ENCODE data around the gene ERICH3.

ERICH3 gene

GRCh38 chr1:74591949-74592348, 81.6 kb downstream of the ERICH3 start:
- FAIRE-seq = no peak
- no peak for DNase-seq (ENCODE audit: insufficient read length, low spot score)

DNA sequence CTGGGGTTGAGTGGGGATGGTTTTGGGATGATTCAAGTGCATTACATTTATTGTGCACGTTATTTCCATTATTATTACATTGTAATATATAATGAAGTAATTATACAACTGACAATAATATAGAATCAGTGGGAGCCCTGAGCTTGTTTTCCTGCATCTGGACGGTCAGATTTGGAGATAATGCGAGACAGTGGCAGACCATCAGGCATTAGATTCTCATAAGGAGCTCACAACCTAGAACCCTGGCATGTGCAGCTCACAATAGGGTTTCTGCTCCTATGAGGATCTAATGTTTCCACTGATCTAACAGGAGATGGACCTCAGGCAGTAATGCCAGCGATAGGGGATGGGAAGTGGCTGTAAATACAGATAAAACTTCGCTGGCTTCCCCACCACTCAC, 83.3 kb downstream of the ERICH3 start:
- no peak for FAIRE-seq
- no peak for DNase-seq (ENCODE audit: insufficient read length, low spot score)

- DNase-seq (ENCODE audit: insufficient read length, low spot score) (no peak), FAIRE-seq (no peak)
Measured at GRCh38 chr1:74587888-74588287, 85.7 kb downstream of the ERICH3 start.

GRCh38 chr1:74586253-74586897, 87.2 kb downstream of the ERICH3 start:
- DNase-seq (ENCODE audit: insufficient read length, low spot score) (no peak), FAIRE-seq (no peak)

DNA sequence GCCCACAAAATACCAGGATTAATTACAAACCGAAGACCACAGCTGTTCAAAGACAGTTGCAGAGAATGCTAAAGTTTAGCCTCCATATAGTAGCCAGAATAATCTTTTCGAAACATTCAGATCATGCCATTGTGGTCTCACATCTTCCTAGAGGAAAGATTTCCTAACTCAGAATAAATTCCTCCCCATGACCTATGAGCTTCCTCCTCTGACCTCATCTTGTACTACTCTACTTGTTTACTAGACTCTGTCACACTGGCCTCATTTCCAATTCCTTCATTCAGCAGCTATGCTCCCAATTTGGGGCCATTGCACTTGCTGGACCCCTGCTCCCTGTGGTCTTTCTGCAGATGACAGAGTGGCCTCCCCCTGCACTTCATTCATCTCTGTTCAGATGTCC, 89.4 kb downstream of the ERICH3 start:
- FAIRE-seq (no peak), DNase-seq (ENCODE audit: insufficient read length, low spot score) (no peak)

DNA sequence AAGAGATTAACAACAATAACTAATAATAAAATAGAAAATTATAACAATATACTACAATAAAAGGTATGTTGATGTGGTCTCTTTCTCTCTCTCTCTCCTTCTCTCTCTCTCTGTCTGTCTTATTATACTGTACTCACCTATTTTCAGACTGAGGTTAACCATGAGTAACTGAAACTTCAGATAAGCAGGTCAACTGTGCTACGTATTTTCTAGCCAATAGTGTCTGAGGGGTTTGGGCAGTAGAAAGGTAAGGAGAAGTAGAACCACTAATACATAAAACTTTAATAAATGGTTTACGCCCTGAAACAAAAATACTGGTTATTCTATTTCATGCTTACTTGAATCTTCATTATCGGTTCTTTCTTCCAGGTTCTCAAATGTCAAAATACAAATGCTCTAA, 90.2 kb downstream of the ERICH3 start:
- FAIRE-seq (no peak), DNase-seq (ENCODE audit: insufficient read length, low spot score) (no peak)

GRCh38 chr1:74579425-74579824, 94.2 kb downstream of the ERICH3 start:
- no peak for FAIRE-seq
- DNase-seq (ENCODE audit: insufficient read length, low spot score) = no peak

- no peak for FAIRE-seq
Measured at GRCh38 chr1:74578101-74578500, 95.5 kb downstream of the ERICH3 start.

DNA sequence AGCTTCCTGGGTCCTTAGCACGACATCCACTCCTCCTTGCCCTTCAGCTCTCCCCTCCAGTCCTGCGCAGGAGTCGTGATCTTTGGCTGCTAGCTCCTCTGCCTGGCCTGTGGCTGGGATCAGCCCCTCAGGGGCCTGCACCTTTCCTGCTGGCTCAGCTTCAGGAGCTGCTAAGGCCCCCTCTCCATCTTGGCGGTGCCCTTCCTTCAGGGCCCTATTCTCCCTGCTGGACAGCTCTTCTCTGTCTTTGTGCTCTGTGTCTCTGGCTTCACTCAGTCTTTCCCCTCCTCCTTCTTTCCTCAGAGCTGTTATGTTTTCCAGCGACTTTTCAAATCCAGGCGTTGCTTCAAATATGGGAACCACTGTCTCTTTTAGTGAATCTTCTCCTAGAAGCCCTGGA, 101.7 kb downstream of the ERICH3 start:
- DNase-seq (ENCODE audit: insufficient read length, low spot score) = no peak
- FAIRE-seq = no peak

More at GRCh38 chr1:74578101-74578500, 95.5 kb downstream of the ERICH3 start:
- no peak for DNase-seq (ENCODE audit: insufficient read length, low spot score)

- DNase-seq (ENCODE audit: insufficient read length, low spot score) (no peak), FAIRE-seq (no peak)
Measured at GRCh38 chr1:74571493-74571800, 102.1 kb downstream of the ERICH3 start.

DNA sequence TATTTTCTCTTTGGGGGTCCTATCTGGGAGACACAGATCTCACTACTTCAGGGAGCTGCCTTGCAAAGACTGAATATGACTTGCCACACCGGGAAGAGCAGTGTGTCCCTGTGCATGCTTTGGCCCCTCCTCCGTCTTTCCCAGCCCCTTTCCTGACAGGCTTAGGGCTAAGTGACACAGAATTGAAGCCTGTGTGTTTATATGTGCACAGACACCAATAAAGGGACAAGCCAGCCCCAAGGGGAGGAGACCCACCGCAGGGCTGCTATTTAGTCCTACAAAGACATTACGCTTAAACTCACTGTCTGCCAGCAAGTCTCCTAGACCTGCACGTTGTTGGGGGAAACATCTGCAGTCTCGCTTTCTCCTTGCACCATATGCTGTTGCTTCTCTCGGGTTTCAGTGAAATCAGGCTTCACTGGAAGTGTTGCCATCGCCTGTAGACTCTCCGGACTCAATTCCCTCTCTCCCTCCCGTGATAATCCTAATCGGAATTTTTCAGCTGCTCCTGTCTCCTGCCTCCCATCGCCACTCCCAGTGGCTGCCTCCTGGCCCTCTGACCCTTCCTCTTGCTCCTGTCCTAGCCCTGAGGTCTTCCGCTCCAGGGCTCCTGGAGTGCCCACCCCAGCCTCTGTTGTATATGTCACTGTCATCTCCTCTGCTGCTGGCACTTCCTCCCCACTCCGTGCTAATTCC, 102.6 kb downstream of the ERICH3 start:
- no peak for DNase-seq (ENCODE audit: insufficient read length, low spot score)
- no peak for FAIRE-seq

- FAIRE-seq = no peak
- no peak for DNase-seq (ENCODE audit: insufficient read length, low spot score)
Measured at GRCh38 chr1:74549932-74550331, 123.7 kb downstream of the ERICH3 start.

- DNase-seq (ENCODE audit: insufficient read length, low spot score) (no peak), FAIRE-seq (no peak)
Measured at GRCh38 chr1:74548961-74549750, 124.4 kb downstream of the ERICH3 start.

DNA sequence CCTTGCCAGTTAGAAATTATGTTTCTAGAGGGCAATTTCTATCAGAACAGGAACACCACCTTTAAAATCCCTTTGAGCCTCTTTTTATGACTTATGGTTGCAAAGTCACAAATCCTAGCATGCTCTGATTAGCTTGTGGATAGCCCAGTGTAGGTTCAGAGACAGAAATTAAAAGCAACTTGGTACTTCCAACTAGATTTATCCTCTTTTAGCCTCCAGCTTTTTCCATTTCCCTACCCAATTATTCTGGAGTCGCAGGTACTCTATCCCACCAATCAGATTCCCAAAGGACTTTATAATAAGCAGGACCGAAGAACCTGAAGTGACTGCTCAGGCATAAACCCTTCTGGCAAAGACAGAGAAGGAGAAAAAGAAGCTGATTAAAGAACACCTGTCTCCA, 127.8 kb downstream of the ERICH3 start:
- DNase-seq (ENCODE audit: insufficient read length, low spot score) (no peak), FAIRE-seq (no peak)

DNA sequence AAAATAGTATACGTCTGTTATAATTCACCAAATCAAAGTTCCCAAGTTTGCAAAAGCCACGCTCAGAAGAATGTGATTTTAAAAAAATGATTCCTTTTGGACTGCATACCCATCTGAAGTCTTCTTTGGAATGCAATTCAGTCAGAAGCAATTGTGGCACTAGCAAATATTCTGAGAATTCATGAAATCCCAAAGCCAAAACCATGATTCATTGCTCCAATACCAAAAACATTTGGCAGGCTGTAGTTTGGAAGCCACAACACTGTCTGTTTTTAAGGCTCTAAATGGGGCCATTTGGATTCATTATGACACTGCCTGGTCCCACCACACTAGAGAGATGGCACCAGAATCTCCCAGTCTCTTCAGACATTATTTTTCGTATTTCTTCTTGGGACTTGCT, 139.4 kb downstream of the ERICH3 start:
- no peak for FAIRE-seq
- no peak for DNase-seq (ENCODE audit: insufficient read length, low spot score)

DNA sequence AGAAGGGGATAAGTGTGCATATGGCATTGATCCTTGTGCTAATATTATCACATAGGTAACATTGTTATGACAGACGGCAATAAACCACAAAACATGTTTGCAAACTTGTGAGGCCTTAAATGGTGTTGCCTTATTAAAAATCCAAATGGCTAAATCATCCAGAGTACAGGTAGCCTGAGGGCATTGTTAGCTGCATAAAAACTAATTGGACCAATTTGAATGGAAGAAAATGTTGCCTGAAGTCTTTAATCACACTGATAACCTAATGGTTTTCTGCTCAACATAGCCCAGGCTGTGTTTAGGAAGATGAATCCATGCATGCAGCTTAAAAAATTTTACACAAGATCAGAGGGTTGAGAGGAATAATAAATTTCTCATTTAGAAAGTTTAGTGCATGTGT, 141.8 kb downstream of the ERICH3 start:
- no peak for FAIRE-seq
- no peak for DNase-seq (ENCODE audit: insufficient read length, low spot score)

DNA sequence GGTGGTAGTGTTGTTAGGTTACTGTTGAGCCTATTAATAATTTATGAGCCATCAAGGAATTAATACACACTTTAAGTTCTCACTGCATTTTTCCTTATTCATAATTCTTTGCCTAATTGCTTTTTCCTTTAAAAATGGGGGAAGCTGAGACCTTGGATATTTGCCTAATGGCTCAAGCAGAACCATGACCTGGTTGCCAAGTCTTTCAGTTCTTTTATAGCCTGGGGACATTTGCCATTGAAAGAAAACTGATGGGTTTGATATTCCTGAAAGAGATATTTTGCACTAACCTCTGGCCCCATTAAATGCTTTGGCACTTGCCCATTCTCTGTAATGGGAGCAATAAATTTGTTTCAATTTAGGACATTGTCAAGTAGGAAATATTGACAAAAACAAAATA, 142.7 kb downstream of the ERICH3 start:
- no peak for DNase-seq (ENCODE audit: insufficient read length, low spot score)
- FAIRE-seq = no peak

- no peak for FAIRE-seq
Measured at GRCh38 chr1:74528123-74528522, 145.5 kb downstream of the ERICH3 start.

GRCh38 chr1:74526708-74527107, 146.9 kb downstream of the ERICH3 start:
- DNase-seq (ENCODE audit: insufficient read length, low spot score) = no peak
- FAIRE-seq = no peak

More at GRCh38 chr1:74528123-74528522, 145.5 kb downstream of the ERICH3 start:
- no peak for DNase-seq (ENCODE audit: insufficient read length, low spot score)

DNA sequence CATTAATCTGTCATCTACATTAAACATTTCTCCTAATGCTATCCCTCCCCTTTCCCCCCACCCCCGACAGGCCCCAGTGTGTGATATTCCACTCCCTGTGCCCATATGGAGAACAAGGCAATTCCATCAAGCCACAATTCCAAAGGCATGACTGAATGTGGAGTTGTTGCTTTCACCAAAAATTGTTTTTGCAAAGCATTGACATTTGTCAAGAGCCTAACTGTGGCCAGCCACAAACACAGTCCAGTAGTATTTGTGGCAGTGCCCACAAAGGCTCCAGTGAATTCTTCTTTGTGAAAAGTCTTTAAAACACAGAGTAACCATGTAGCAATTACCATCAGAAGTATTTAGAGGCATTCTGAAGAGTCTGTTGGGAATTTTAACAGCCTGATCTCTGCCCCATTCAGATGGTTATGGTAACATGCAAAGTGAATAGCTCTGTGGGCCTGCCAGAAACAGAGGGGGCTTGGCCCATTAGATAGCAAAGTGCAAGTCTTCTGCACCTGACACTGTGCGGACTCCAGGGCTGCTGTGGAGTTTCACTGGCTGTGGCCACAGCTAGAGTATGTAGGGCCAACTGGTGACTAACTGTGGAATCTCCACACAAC, 149.6 kb downstream of the ERICH3 start:
- FAIRE-seq (no peak), DNase-seq (ENCODE audit: insufficient read length, low spot score) (no peak)

DNA sequence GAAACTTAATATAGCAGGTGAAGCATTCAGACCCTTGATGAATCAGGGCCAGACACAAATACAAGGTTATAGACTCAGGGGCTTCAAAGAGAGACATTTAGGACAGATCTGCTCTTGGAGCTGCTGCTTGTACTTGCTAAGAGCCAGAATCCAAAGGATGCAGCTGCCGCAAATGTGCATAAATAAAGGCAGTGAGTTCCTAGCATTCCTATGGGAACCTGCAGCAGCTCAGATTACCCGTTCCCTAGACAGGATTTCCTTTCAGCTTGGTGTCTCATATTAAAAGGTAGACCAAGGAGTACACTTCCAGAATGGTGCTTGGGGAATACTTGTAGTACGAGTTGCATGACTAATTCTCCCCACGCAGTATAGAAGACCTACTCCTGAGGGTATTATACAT, 151.4 kb downstream of the ERICH3 start:
- FAIRE-seq (no peak), DNase-seq (ENCODE audit: insufficient read length, low spot score) (no peak)
